Measurements from ENCODE around the gene PLXNB3.

Gene PLXNB3

DNA sequence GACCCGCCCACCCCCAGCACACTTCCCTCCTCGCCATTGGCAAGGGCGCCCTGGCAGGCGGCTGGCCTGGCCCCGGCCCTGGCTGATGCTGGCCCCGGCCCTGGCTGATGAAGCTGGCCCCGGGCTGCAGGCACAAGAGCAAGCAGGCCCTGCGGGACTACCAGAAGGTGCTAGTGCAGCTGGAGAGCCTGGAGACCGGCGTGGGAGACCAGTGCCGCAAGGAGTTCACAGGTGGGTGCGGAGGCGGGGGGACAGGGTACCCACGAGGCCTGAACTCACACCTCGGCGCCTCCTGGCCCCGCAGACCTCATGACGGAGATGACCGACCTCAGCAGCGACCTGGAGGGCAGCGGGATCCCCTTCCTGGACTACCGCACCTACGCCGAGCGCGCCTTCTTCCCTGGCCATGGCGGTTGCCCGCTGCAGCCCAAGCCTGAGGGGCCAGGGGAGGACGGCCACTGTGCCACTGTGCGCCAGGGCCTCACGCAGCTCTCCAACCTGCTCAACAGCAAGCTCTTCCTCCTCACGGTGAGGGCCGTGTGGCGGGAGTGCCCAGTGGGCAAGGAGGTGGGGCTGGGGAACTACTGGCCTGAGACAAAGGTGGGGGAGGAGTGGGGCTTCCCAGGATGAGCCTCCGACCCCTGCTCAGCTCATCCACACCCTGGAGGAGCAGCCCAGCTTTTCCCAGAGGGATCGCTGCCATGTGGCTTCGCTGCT lies 10.7 kb downstream of the PLXNB3 start:
- DNase-seq = peak; percentile 30

- peak; percentile 36 for DNase-seq
These were observed 11.5 kb downstream of the PLXNB3 start for GRCh38 chrX:153775293-153776119.

DNA sequence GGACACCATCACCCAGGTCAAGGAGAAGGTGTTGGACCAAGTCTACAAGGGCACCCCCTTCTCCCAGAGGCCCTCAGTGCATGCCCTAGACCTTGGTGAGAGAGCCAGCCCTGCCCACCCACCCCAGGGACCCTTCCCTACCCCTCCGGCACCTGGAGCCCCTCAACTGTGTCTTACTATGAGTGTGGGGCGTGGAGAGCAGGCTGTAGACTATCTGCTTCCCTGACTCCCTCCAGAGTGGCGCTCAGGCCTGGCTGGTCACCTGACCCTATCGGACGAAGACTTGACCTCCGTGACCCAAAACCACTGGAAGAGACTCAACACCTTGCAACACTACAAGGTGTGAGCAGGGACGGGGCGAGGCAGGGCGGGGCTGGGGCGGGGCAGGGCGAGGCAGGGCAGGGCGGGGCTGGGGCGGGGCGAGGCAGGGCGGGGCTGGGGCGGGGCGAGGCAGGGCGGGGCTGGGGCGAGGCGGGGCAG lies 12.1 kb downstream of the PLXNB3 start:
- no peak for DNase-seq

GRCh38 chrX:153776611-153777045 lies 12.6 kb downstream of the PLXNB3 start:
- DNase-seq = no peak

DNA sequence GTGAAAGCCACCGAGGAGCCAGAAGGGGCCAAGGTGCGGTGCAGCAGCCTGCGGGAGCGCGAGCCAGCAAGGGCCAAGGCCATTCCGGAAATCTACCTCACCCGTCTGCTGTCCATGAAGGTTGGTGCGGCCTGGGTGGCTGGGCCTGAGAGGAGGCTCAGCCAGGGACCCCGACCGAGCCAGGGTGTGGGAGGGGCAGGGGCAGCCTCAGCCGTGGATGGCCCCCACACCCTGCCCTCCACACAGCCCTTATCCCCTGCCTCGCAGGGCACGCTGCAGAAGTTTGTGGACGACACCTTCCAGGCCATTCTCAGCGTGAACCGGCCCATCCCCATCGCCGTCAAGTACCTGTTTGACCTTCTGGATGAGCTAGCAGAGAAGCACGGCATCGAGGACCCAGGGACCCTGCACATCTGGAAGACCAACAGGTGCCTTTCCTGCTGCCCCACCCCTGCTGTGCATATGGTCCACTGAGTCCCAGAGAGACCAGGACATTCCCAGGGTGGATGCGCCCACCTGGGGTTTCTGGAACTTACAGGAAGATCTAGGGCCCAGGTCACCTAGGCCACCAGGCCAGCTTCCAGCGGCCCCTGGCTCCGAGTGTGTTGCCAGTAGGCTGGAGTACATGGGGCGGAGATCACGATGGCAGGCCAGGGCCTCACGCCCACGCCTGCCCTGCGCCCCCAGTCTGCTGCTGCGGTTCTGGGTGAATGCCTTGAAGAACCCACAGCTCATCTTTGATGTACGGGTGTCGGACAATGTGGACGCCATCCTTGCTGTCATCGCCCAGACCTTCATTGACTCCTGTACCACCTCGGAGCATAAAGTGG lies 13.4 kb downstream of the PLXNB3 start:
- DNase-seq = no peak

GRCh38 chrX:153778181-153778580 lies 14.1 kb downstream of the PLXNB3 start:
- DNase-seq = no peak

DNA sequence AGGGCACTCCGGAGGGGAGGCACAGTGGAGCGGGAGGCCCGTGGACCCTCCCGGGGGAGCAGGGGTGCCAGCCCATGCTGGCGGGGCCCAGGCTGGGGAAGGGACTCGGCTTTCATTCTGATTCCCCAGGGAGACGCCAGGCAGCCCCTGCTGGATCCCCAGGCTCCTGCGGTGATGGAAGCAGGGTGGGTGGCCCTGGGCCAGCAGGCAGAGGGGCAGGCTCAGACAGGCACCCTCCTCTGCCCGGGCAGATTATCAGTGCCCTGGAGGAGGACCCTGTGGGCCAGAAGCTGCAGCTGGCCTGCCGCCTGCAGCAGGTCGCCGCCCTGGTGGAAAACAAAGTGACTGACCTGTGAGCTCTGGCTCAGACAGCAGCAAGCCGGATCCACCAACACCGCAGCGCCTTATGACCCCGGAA lies 14.6 kb downstream of the PLXNB3 start:
- no peak for DNase-seq

GRCh38 chrX:153779891-153780677 lies 16.0 kb downstream of the PLXNB3 start:
- DNase-seq = no peak

- no peak for DNase-seq
These were observed 16.8 kb downstream of the PLXNB3 start, which contains the start of gene SRPK3 for GRCh38 chrX:153780678-153781427. TSS of gene SRPK3 (plus strand) at chrX:153781041. CDS start at chrX:153781087, 46 bp downstream.

DNA sequence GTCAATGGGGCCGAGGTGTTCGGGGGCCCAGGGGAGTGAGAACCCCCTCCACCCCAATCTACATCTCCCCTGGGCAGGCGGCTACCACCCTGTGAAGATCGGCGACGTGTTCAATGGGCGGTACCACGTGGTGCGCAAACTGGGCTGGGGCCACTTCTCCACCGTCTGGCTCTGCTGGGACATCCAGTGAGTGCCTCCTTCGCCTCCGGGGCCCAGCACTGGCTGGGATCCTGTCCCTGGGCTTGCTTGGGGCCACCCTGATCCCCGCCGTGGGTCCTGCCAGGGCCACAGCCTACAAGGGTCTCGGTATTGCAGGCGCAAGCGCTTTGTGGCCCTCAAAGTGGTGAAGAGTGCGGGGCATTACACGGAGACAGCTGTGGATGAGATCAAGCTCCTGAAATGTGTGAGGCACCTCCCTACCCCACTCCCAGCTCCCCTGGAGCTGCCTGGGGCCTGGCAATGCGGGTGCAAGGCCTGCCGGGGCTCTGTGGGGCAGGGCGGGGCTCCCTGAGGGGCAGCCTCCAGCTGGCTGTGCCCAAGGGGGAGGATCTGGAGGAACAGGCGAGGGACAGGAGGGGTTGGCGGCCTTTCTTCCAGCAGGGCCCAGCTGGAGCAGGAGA lies 17.5 kb downstream of the PLXNB3 start:
- no peak for DNase-seq

GRCh38 chrX:153782313-153782712 lies 18.3 kb downstream of the PLXNB3 start:
- no peak for DNase-seq

DNA sequence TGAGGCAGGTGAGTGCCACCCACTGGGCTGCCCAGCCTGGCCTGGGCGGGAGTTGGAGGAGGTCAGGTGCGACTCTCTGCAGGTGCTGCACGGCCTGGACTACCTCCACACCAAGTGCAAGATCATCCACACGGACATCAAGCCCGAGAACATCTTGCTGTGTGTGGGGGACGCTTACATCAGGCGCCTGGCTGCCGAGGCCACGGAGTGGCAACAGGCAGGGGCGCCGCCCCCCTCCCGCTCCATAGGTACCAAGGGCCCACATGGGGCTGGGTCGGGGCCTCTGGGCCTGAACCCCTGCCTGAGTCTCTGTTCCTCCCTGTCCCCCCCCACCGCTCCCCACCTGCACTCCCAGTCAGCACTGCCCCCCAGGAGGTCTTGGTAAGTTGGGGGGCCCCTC lies 18.8 kb downstream of the PLXNB3 start:
- no peak for DNase-seq

DNA sequence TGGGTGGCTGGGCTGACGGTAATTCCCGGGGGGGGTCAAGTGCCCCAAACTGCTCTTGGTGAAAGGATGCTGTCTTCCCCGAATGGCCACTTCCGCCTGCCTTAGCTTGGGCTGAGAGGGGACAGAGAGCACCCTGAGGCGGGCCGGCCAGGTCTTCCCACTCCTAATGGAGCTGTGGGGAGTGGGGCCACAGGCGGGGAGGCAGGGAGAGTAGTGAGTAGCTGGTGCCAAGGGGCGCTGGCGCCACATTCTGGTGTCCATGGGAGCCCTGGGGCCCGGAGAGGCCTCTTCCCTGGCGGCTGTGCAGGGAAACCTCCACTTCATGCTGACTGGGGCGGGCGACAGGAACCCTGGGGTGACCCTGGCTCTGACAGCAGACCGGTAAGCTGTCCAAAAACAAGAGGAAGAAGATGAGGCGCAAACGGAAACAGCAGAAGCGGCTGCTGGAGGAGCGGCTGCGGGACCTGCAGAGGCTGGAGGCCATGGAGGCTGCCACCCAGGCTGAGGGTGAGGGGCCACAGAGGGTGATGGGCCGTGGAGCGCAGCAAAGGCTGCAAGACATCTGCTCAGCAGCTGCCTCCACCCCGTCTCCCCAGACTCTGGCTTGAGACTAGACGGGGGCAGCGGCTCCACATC lies 19.4 kb downstream of the PLXNB3 start:
- no peak for DNase-seq

DNA sequence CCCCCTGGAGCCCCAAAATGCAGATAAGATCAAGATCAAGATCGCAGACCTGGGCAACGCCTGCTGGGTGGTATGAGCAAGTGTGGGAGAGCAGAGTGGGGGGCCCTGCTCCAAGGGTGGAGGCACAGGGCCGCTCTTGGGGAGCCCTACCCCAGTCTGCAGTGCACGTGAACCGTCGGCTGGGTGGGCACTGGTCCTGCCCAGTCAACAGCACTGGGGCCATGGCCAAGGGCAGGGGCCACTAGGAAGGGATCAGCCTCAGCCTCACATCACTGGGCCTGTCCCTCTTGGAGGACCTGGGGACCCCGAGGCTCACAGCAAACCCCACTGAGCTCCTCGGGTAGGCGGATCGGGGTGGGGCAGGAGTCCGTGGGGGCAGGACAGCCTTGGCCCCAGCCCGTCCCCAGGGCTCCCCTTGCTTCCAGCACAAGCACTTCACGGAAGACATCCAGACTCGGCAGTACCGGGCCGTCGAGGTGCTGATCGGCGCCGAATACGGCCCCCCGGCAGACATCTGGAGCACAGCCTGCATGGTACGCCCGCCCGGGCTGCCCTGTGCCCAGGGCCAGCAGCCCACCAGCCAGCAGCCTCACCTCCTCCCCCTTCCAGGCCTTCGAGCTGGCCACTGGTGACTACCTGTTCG lies 20.4 kb downstream of the PLXNB3 start:
- DNase-seq = no peak

GRCh38 chrX:153786669-153787068 lies 22.6 kb downstream of the PLXNB3 start:
- DNase-seq = no peak

DNA sequence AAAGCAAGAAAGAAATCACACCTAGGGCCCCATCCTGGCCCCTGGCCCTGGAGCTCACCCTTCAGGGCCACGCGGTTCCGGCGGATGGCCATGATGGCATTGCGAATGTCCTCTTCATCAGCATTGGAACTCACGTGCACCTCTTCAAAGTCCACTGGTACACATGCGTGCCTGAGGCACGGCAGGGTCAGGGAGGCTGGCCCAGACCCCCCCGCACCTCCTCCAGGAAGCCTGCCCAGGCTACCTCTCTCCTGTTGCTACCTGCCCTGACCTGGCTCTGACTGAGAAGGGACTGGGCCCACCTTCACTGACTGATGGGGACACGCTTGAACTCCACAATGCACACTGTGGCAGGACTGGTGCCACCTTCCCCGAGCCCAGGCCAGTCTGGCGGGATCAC lies 25.6 kb downstream of the PLXNB3 start:
- DNase-seq = no peak

DNA sequence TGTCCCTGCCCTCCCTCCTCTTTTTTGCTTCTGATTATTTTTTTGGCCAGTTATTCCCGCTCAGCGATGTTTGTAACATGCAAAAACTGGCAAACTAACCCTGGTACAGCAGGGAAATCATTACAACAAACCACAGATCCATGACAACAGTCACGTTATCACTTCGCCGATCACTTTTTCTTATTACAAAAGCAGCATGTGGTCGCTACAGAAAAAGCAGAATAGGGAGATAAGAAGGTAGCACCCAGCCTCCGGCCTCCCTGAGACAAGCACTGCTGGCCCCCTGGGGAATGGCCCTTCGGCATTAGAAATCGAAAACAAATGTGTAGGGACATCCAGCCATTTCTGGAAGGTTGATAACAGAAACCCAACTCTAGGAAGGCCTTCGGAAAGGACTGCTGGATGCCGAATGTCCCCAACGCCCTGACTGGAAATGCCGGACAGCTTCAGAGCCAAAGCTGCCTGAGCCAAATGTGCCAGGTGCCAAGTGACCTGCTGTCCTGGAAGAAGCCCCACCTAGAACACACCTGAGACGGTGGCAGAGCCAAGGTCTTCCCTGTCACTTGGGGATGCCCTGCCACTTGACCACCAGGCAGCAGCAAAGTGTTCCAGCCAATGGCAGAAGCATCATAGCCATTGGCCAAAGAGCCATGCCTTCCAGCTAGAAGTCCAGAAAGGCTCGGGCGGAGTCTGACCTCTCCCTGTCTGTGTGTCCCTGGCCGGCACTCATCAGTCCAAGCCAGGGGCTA lies 27.2 kb downstream of the PLXNB3 start:
- DNase-seq = no peak

GRCh38 chrX:153792368-153792767 lies 28.3 kb downstream of the PLXNB3 start:
- DNase-seq = no peak

GRCh38 chrX:153793291-153793690 lies 29.2 kb downstream of the PLXNB3 start:
- DNase-seq = no peak
